GM18519 (cell line): ENCODE measurements around the gene MIA3.
"Not testable (repeated sequence)": the region's sequence is repeated elsewhere in the genome, so short reads cannot be mapped to it uniquely, and the experiment has no call there.

Experiments used
- ATAC-seq: cut with Tn5 transposase; IDR thresholded peaks from one replicate; pipeline ENCODE4 v1.9.1; 2021; ENCODE audit warnings: mild to moderate bottlenecking, moderate library complexity; ENCODE audit not compliant: unreplicated experiment, low FRiP score

Gene MIA3

GRCh38 chr1:222618001-222618879, at the start of gene MIA3:
Gene MIA3, plus strand, starts transcription at chr1:222618097. Its CDS starts 14 bp downstream, at chr1:222618111.
- peak; percentile 41 for ATAC-seq

GRCh38 chr1:222570837-222571236, 47.1 kb upstream of the MIA3 start:
- ATAC-seq = no peak

GRCh38 chr1:222579316-222579715, 38.6 kb upstream of the MIA3 start:
- no peak for ATAC-seq

- peak; percentile 41 for ATAC-seq
These were observed 35.7 kb upstream of the MIA3 start for GRCh38 chr1:222582099-222582774.

- ATAC-seq = peak; percentile 64
These were observed 34.8 kb upstream of the MIA3 start for GRCh38 chr1:222583079-222583478.

- ATAC-seq = no peak
These were observed 31.1 kb upstream of the MIA3 start for GRCh38 chr1:222586842-222587241.

GRCh38 chr1:222588135-222588534, 29.8 kb upstream of the MIA3 start:
- ATAC-seq = no peak

GRCh38 chr1:222589462-222590302, 28.2 kb upstream of the MIA3 start, which contains the start of gene TAF1A:
Gene TAF1A, minus strand, starts transcription at chr1:222589933.
- ATAC-seq = peak; percentile 91

GRCh38 chr1:222592171-222592570, 25.7 kb upstream of the MIA3 start:
- ATAC-seq = no peak

- ATAC-seq = no peak
These were observed 23.1 kb upstream of the MIA3 start for GRCh38 chr1:222594789-222595188.

GRCh38 chr1:222596696-222597095, 21.2 kb upstream of the MIA3 start:
- ATAC-seq = no peak

- ATAC-seq = no peak
These were observed 17.6 kb upstream of the MIA3 start for GRCh38 chr1:222600281-222600680.

- ATAC-seq = no peak
These were observed 16.6 kb upstream of the MIA3 start for GRCh38 chr1:222601257-222601656.

GRCh38 chr1:222606757-222607156, 11.1 kb upstream of the MIA3 start:
- ATAC-seq = no peak

GRCh38 chr1:222609111-222609510, 8.8 kb upstream of the MIA3 start:
- not testable (repeated sequence) for ATAC-seq

- no peak for ATAC-seq
These were observed 7.2 kb upstream of the MIA3 start for GRCh38 chr1:222610728-222611127.

- ATAC-seq = no peak
These were observed 4.3 kb upstream of the MIA3 start for GRCh38 chr1:222613627-222614026.

GRCh38 chr1:222616525-222616924, 1.4 kb upstream of the MIA3 start:
- ATAC-seq = no peak

- peak; percentile 78 for ATAC-seq
These were observed 438 bp upstream of the MIA3 start for GRCh38 chr1:222617367-222617951.

- ATAC-seq = no peak
These were observed 1.1 kb downstream of the MIA3 start for GRCh38 chr1:222618880-222619596.
